GM12873 (cell line): ENCODE measurements around the gene COMT.
A peak's percentile ranks its signal among the peaks of the same experiment; 100 is the strongest.

ENCODE experiments used
- CTCF ChIP-seq: IDR thresholded peaks from 2 replicates; pipeline ENCODE4 v1.5.1; 2012; ENCODE audit warnings: low read depth, mild to moderate bottlenecking, moderate library complexity, low read length, control low read depth; ENCODE audit not compliant: insufficient read depth; ENCODE audit errors: missing control alignments

The COMT gene

GRCh38 chr22:19964701-19965386 is 23.3 kb downstream of the COMT start:
- no peak for TF ChIP-seq CTCF

GRCh38 chr22:19965771-19966709 is 24.5 kb downstream of the COMT start:
- peak; percentile 53 for TF ChIP-seq CTCF

GRCh38 chr22:19966908-19967750 is 25.6 kb downstream of the COMT start:
- no peak for TF ChIP-seq CTCF

- TF ChIP-seq CTCF, result no peak
Measured at GRCh38 chr22:19967850-19968449, 26.4 kb downstream of the COMT start.

GRCh38 chr22:19968450-19968891 is 26.9 kb downstream of the COMT start:
- TF ChIP-seq CTCF, result no peak

- TF ChIP-seq CTCF, result no peak
Measured at GRCh38 chr22:19969141-19969928, 27.8 kb downstream of the COMT start.
